OCI-LY1 (cell line): ENCODE data around the gene IL1RAPL1.

Experiments
- EZH2 ChIP-seq: fragments of 200-600 bp; sonication (generic), shearing (Covaris generic); IDR thresholded peaks from 2 replicates; pipeline ENCODE4 v1.8.0; 2017; ENCODE audit warnings: borderline replicate concordance, mixed run types, mild to moderate bottlenecking, antibody characterized with exemption, low read length, moderate library complexity, mixed read lengths
- TF ChIP-seq, protein P1 (sequence below): fragments of 200-600 bp; sonication (generic), shearing (Covaris generic); IDR thresholded peaks from 2 replicates; pipeline ENCODE4 v1.5.1; 2017; ENCODE audit warnings: mild to moderate bottlenecking, antibody characterized with exemption, low read length, moderate library complexity, mixed read lengths

DNA sequence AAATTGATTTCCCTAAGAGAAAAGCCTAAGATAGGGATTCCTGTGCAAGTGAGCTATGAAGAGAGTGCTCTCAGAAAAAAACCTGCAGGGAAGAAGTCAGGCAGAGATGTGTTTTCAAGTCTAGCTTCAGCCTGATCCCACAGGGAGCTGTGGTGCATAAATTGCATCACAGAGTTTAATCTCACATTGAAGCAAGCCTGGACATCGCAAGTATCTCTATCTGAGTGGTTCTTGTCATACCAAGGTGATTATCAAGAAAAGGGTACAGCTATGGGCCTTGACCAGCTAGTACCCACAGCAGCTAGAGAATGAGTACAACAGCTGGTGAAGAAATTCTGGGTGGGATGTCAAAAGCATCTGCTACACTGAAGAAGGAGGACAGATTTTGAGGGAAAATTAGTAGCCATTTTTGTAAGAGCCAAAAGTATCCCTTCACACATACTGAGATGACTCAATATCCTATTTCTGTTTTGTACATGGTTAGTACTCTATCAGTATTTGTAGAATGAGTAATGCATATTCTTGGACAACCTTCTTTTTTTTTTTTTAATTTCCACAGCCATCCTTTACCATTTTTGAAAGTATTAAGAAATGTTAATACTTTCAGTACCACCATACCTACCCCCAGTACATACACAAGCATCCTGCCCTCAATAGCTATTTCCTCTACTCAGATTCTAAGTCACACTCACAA, 708.9 kb downstream of the IL1RAPL1 start:
- TF ChIP-seq, protein P1, sequence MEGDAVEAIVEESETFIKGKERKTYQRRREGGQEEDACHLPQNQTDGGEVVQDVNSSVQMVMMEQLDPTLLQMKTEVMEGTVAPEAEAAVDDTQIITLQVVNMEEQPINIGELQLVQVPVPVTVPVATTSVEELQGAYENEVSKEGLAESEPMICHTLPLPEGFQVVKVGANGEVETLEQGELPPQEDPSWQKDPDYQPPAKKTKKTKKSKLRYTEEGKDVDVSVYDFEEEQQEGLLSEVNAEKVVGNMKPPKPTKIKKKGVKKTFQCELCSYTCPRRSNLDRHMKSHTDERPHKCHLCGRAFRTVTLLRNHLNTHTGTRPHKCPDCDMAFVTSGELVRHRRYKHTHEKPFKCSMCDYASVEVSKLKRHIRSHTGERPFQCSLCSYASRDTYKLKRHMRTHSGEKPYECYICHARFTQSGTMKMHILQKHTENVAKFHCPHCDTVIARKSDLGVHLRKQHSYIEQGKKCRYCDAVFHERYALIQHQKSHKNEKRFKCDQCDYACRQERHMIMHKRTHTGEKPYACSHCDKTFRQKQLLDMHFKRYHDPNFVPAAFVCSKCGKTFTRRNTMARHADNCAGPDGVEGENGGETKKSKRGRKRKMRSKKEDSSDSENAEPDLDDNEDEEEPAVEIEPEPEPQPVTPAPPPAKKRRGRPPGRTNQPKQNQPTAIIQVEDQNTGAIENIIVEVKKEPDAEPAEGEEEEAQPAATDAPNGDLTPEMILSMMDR: no peak
- TF ChIP-seq EZH2: no peak
